Measurements from ENCODE around the gene PRSS57.

PRSS57 gene

GRCh38 chr19:660793-661426 is 34.3 kb downstream of the PRSS57 start:
- peaks cover 70% of the 10 kb centered on the region for H3K79me2 ChIP-seq (ENCODE audit: control insufficient read depth, insufficient read depth, low read length)

GRCh38 chr19:658916-659839 is 36.1 kb downstream of the PRSS57 start:
- Histone ChIP-seq H2BK15ac (replicated peaks; ENCODE audit: low read depth) (no peak overlapping the region), H3K56ac (ENCODE audit: low read length) (no peak overlapping the region), H3K36me3 (ENCODE audit: control insufficient read depth, insufficient read depth, low read length) (no peaks in the 10 kb centered on the region), H3K79me1 (ENCODE audit: low read length) (no peaks in the 10 kb centered on the region), H3K27me3 (ENCODE audit: insufficient read depth, low read length, poor library complexity) (no peaks in the 10 kb centered on the region), H3K27ac (ENCODE audit: low read depth, low read length) (no peak overlapping the region), H2BK120ac (ENCODE audit: low read depth, low read length) (no peak overlapping the region), H3K4me1 (ENCODE audit: control insufficient read depth, low read depth, low read length) (peaks cover 2% of the 10 kb centered on the region), H2BK5ac (ENCODE audit: low read length) (no peak overlapping the region), H3K4ac (ENCODE audit: low read depth, low read length) (no peak overlapping the region), H4K8ac (ENCODE audit: low read depth, low read length) (no peak overlapping the region), H3K79me2 (ENCODE audit: control insufficient read depth, insufficient read depth, low read length) (peaks cover 83% of the 10 kb centered on the region), H2AK5ac (ENCODE audit: low read length) (no peak overlapping the region), H3K23ac (ENCODE audit: low read length) (no peak overlapping the region), H4K5ac (ENCODE audit: low read length) (no peak overlapping the region), H3K4me2 (ENCODE audit: low read length) (no peak overlapping the region), H3K9ac (ENCODE audit: low read length) (no peak overlapping the region), H3K4me3 (ENCODE audit: low read length) (no peak overlapping the region), H3K18ac (ENCODE audit: low read length) (no peak overlapping the region)
- no CpG with 5 or more reads among the region's 50 CpGs for WGBS (ENCODE audit: extremely low coverage, insufficient coverage, low lambda C conversion rate)
- no peak for DNase-seq

More at GRCh38 chr19:660793-661426, 34.3 kb downstream of the PRSS57 start:
- Histone ChIP-seq H4K8ac (ENCODE audit: low read depth, low read length) (no peak overlapping the region), H3K4me3 (ENCODE audit: low read length) (no peak overlapping the region), H2BK15ac (replicated peaks; ENCODE audit: low read depth) (no peak overlapping the region), H4K5ac (ENCODE audit: low read length) (no peak overlapping the region), H3K4ac (ENCODE audit: low read depth, low read length) (no peak overlapping the region), H3K23ac (ENCODE audit: low read length) (no peak overlapping the region), H3K9ac (ENCODE audit: low read length) (peak overlapping the region; percentile 98), H3K4me2 (ENCODE audit: low read length) (peak overlapping the region; percentile 87), H3K27ac (ENCODE audit: low read depth, low read length) (no peak overlapping the region), H2AK5ac (ENCODE audit: low read length) (no peak overlapping the region), H2BK5ac (ENCODE audit: low read length) (no peak overlapping the region), H2BK120ac (ENCODE audit: low read depth, low read length) (no peak overlapping the region), H3K79me1 (ENCODE audit: low read length) (no peaks in the 10 kb centered on the region), H3K4me1 (ENCODE audit: control insufficient read depth, low read depth, low read length) (peaks cover 2% of the 10 kb centered on the region), H3K56ac (ENCODE audit: low read length) (peak overlapping the region; percentile 96), H3K18ac (ENCODE audit: low read length) (no peak overlapping the region), H3K27me3 (ENCODE audit: insufficient read depth, low read length, poor library complexity) (no peaks in the 10 kb centered on the region), H3K36me3 (ENCODE audit: control insufficient read depth, insufficient read depth, low read length) (no peaks in the 10 kb centered on the region)
- DNase-seq, result no peak
- no CpG with 5 or more reads among the region's 20 CpGs for WGBS (ENCODE audit: extremely low coverage, insufficient coverage, low lambda C conversion rate)

- H3K56ac ChIP-seq (ENCODE audit: low read length), result no peak overlapping the region
- H3K4me2 ChIP-seq (ENCODE audit: low read length), result no peak overlapping the region
- no peak overlapping the region for H3K23ac ChIP-seq (ENCODE audit: low read length)
- no peak overlapping the region for H4K8ac ChIP-seq (ENCODE audit: low read depth, low read length)
- no peak overlapping the region for H3K9ac ChIP-seq (ENCODE audit: low read length)
- no peak overlapping the region for H2BK5ac ChIP-seq (ENCODE audit: low read length)
- no peak overlapping the region for H3K18ac ChIP-seq (ENCODE audit: low read length)
- H3K27me3 ChIP-seq (ENCODE audit: insufficient read depth, low read length, poor library complexity), result no peaks in the 10 kb centered on the region
- H2BK120ac ChIP-seq (ENCODE audit: low read depth, low read length), result no peak overlapping the region
- H3K27ac ChIP-seq (ENCODE audit: low read depth, low read length), result no peak overlapping the region
- H3K79me2 ChIP-seq (ENCODE audit: control insufficient read depth, insufficient read depth, low read length), result peaks cover 92% of the 10 kb centered on the region
- no peak overlapping the region for H2AK5ac ChIP-seq (ENCODE audit: low read length)
- peaks cover 4% of the 10 kb centered on the region for H3K79me1 ChIP-seq (ENCODE audit: low read length)
- WGBS (ENCODE audit: extremely low coverage, insufficient coverage, low lambda C conversion rate), result no CpG with 5 or more reads among the region's 33 CpGs
- H3K4ac ChIP-seq (ENCODE audit: low read depth, low read length), result no peak overlapping the region
- no peak overlapping the region for H4K5ac ChIP-seq (ENCODE audit: low read length)
- no peak for DNase-seq
- H3K4me1 ChIP-seq (ENCODE audit: control insufficient read depth, low read depth, low read length), result peaks cover 2% of the 10 kb centered on the region
- H3K4me3 ChIP-seq (ENCODE audit: low read length), result no peak overlapping the region
- no peaks in the 10 kb centered on the region for H3K36me3 ChIP-seq (ENCODE audit: control insufficient read depth, insufficient read depth, low read length)
- H2BK15ac ChIP-seq (replicated peaks; ENCODE audit: low read depth), result no peak overlapping the region
These were observed 37.0 kb downstream of the PRSS57 start for GRCh38 chr19:658059-658839.

- Histone ChIP-seq H3K18ac (ENCODE audit: low read length) (no peak overlapping the region), H4K5ac (ENCODE audit: low read length) (no peak overlapping the region), H3K56ac (ENCODE audit: low read length) (no peak overlapping the region), H2BK5ac (ENCODE audit: low read length) (no peak overlapping the region), H3K4ac (ENCODE audit: low read depth, low read length) (no peak overlapping the region), H3K4me1 (ENCODE audit: control insufficient read depth, low read depth, low read length) (peaks cover 2% of the 10 kb centered on the region), H3K79me1 (ENCODE audit: low read length) (peaks cover 4% of the 10 kb centered on the region), H3K23ac (ENCODE audit: low read length) (no peak overlapping the region), H3K79me2 (ENCODE audit: control insufficient read depth, insufficient read depth, low read length) (peaks cover 95% of the 10 kb centered on the region), H3K36me3 (ENCODE audit: control insufficient read depth, insufficient read depth, low read length) (no peaks in the 10 kb centered on the region), H2BK15ac (replicated peaks; ENCODE audit: low read depth) (no peak overlapping the region), H3K4me3 (ENCODE audit: low read length) (no peak overlapping the region), H2BK120ac (ENCODE audit: low read depth, low read length) (no peak overlapping the region), H3K4me2 (ENCODE audit: low read length) (no peak overlapping the region), H4K8ac (ENCODE audit: low read depth, low read length) (no peak overlapping the region), H3K9ac (ENCODE audit: low read length) (no peak overlapping the region), H3K27me3 (ENCODE audit: insufficient read depth, low read length, poor library complexity) (no peaks in the 10 kb centered on the region), H3K27ac (ENCODE audit: low read depth, low read length) (no peak overlapping the region), H2AK5ac (ENCODE audit: low read length) (no peak overlapping the region)
- no CpG with 5 or more reads among the region's 19 CpGs for WGBS (ENCODE audit: extremely low coverage, insufficient coverage, low lambda C conversion rate)
- no peak for DNase-seq
These were observed 37.6 kb downstream of the PRSS57 start for GRCh38 chr19:657611-658010.

GRCh38 chr19:656751-657559 is 38.3 kb downstream of the PRSS57 start:
- Histone ChIP-seq H3K4ac (ENCODE audit: low read depth, low read length) (no peak overlapping the region), H3K56ac (ENCODE audit: low read length) (no peak overlapping the region), H3K4me3 (ENCODE audit: low read length) (no peak overlapping the region), H3K79me1 (ENCODE audit: low read length) (peaks cover 4% of the 10 kb centered on the region), H2BK5ac (ENCODE audit: low read length) (no peak overlapping the region), H2BK120ac (ENCODE audit: low read depth, low read length) (no peak overlapping the region), H3K36me3 (ENCODE audit: control insufficient read depth, insufficient read depth, low read length) (no peaks in the 10 kb centered on the region), H3K27ac (ENCODE audit: low read depth, low read length) (no peak overlapping the region), H4K5ac (ENCODE audit: low read length) (no peak overlapping the region), H3K4me2 (ENCODE audit: low read length) (no peak overlapping the region), H4K8ac (ENCODE audit: low read depth, low read length) (no peak overlapping the region), H3K27me3 (ENCODE audit: insufficient read depth, low read length, poor library complexity) (no peaks in the 10 kb centered on the region), H2AK5ac (ENCODE audit: low read length) (no peak overlapping the region), H3K4me1 (ENCODE audit: control insufficient read depth, low read depth, low read length) (peaks cover 2% of the 10 kb centered on the region), H3K9ac (ENCODE audit: low read length) (no peak overlapping the region), H3K79me2 (ENCODE audit: control insufficient read depth, insufficient read depth, low read length) (peaks cover 91% of the 10 kb centered on the region), H3K18ac (ENCODE audit: low read length) (no peak overlapping the region), H2BK15ac (replicated peaks; ENCODE audit: low read depth) (no peak overlapping the region), H3K23ac (ENCODE audit: low read length) (no peak overlapping the region)
- DNase-seq, result no peak
- WGBS (ENCODE audit: extremely low coverage, insufficient coverage, low lambda C conversion rate), result no CpG with 5 or more reads among the region's 43 CpGs
